HFFc6 (cell line): ENCODE data around the gene IQCH. TPM values are rescaled to one million over a fixed set of nuclear protein-coding genes. Genes with fewer than 3 reads are reported as not detected.

Experiments used
- DNase-seq: peaks from one replicate; pipeline ENCODE4 v3.0.0-alpha.2; 2018
- H3K27ac Mint-ChIP-seq: 2 replicates; pipeline ENCODE4 v1.8.0; 2020; ENCODE audit warnings: mild to moderate bottlenecking, mixed read lengths
- H3K27me3 Mint-ChIP-seq: 2 replicates; pipeline ENCODE4 v1.8.0; 2021; ENCODE audit warnings: mild to moderate bottlenecking, moderate library complexity, mixed read lengths; ENCODE audit not compliant: insufficient read depth
- H3K36me3 Mint-ChIP-seq: 2 replicates; pipeline ENCODE4 v1.8.0; 2021; ENCODE audit warnings: low read depth, mixed read lengths
- H3K4me1 Mint-ChIP-seq: 2 replicates; pipeline ENCODE4 v1.8.0; 2020; ENCODE audit warnings: low read depth, mixed read lengths
- H3K4me3 Mint-ChIP-seq: 2 replicates; pipeline ENCODE4 v1.8.0; 2020; ENCODE audit warnings: mild to moderate bottlenecking, moderate library complexity, mixed read lengths
- H3K9me3 Mint-ChIP-seq: 2 replicates; pipeline ENCODE4 v1.8.0; 2020; ENCODE audit warnings: mild to moderate bottlenecking, mixed read lengths
- CTCF ChIP-seq: fragments of 200-600 bp; sonication (generic); IDR thresholded peaks from 2 replicates; pipeline ENCODE4 v1.5.0; 2021; ENCODE audit warnings: antibody characterized with exemption, mild to moderate bottlenecking
- total RNA-seq, 6 experiments: library from RNA; stranded (reverse); fragmentation: NEBNext Ultra II Directional; extraction: Animal tissue kit (Norgen Biotek cat#: 25700); gene quantifications; 2 replicates in 1 of 6; 3 replicates in 5 of 6; pipeline ENCODE4 v1.2.3, GENCODE V29; 2021

Gene IQCH
- total RNA-seq, 6 experiments from 2014 or later: 1.1 to 2.2 (median 1.5) TPM

GRCh38 chr15:67319961-67320360, 65.4 kb downstream of the IQCH start:
- Mint-ChIP-seq H3K27ac (no peak overlapping the region), H3K9me3 (no peaks in the 10 kb centered on the region), H3K27me3 (peaks cover 10% of the 10 kb centered on the region), H3K36me3 (no peaks in the 10 kb centered on the region), H3K4me1 (no peaks in the 10 kb centered on the region), H3K4me3 (no peak overlapping the region)
- no peak for DNase-seq
- no peak for TF ChIP-seq CTCF

- no peak overlapping the region for H3K27ac Mint-ChIP-seq
- DNase-seq: no peak
- peaks cover 10% of the 10 kb centered on the region for H3K27me3 Mint-ChIP-seq
- H3K9me3 Mint-ChIP-seq: no peaks in the 10 kb centered on the region
- no peaks in the 10 kb centered on the region for H3K4me1 Mint-ChIP-seq
- TF ChIP-seq CTCF: no peak
- no peaks in the 10 kb centered on the region for H3K36me3 Mint-ChIP-seq
- no peak overlapping the region for H3K4me3 Mint-ChIP-seq
Observed at GRCh38 chr15:67321352-67321751, 66.8 kb downstream of the IQCH start.

GRCh38 chr15:67322481-67322880, 67.9 kb downstream of the IQCH start:
- DNase-seq: no peak
- H3K4me1 Mint-ChIP-seq: no peaks in the 10 kb centered on the region
- H3K27ac Mint-ChIP-seq: no peak overlapping the region
- no peaks in the 10 kb centered on the region for H3K36me3 Mint-ChIP-seq
- TF ChIP-seq CTCF: no peak
- peaks cover 8% of the 10 kb centered on the region for H3K27me3 Mint-ChIP-seq
- H3K9me3 Mint-ChIP-seq: no peaks in the 10 kb centered on the region
- no peak overlapping the region for H3K4me3 Mint-ChIP-seq

GRCh38 chr15:67327312-67327711, 72.7 kb downstream of the IQCH start:
- H3K27me3 Mint-ChIP-seq: peaks cover 5% of the 10 kb centered on the region
- H3K27ac Mint-ChIP-seq: no peak overlapping the region
- DNase-seq: no peak
- peaks cover 5% of the 10 kb centered on the region for H3K4me1 Mint-ChIP-seq
- no peaks in the 10 kb centered on the region for H3K36me3 Mint-ChIP-seq
- no peak for TF ChIP-seq CTCF
- H3K4me3 Mint-ChIP-seq: no peak overlapping the region
- no peaks in the 10 kb centered on the region for H3K9me3 Mint-ChIP-seq

- Mint-ChIP-seq H3K4me1 (peaks cover 5% of the 10 kb centered on the region), H3K4me3 (no peak overlapping the region), H3K36me3 (no peaks in the 10 kb centered on the region), H3K9me3 (no peaks in the 10 kb centered on the region), H3K27ac (no peak overlapping the region), H3K27me3 (peaks cover 2% of the 10 kb centered on the region)
- TF ChIP-seq CTCF: no peak
- DNase-seq: no peak
Observed at GRCh38 chr15:67327737-67328136, 73.2 kb downstream of the IQCH start.
